Keratinocyte (primary cell): Measurements from ENCODE around the gene SULT1A3.
A peak's percentile ranks its signal among the peaks of the same experiment; 100 is the strongest.

Experiments used
- EZH2 ChIP-seq: IDR thresholded peaks from one replicate; pipeline ENCODE4 v1.6.1; 2012; ENCODE audit warnings: inconsistent platforms, mild to moderate bottlenecking, low read length, moderate library complexity
- TF ChIP-seq, protein P1 (sequence below), 3 experiments: IDR thresholded peaks in 1 of 3; conservative IDR thresholded peaks in 1 of 3; optimal IDR thresholded peaks in 1 of 3; 2 replicates in 2 of 3; 3 replicates in 1 of 3; pipeline versions ENCODE3 to v1.5.1; 2011; ENCODE audit warnings: low read length in 3 of 3, mild to moderate bottlenecking in 3 of 3, moderate library complexity in 2 of 3, control low read depth in 1 of 3, inconsistent platforms in 1 of 3; ENCODE audit not compliant: insufficient read depth in 2 of 3; ENCODE audit errors: extremely low read depth in 1 of 3

DNA sequence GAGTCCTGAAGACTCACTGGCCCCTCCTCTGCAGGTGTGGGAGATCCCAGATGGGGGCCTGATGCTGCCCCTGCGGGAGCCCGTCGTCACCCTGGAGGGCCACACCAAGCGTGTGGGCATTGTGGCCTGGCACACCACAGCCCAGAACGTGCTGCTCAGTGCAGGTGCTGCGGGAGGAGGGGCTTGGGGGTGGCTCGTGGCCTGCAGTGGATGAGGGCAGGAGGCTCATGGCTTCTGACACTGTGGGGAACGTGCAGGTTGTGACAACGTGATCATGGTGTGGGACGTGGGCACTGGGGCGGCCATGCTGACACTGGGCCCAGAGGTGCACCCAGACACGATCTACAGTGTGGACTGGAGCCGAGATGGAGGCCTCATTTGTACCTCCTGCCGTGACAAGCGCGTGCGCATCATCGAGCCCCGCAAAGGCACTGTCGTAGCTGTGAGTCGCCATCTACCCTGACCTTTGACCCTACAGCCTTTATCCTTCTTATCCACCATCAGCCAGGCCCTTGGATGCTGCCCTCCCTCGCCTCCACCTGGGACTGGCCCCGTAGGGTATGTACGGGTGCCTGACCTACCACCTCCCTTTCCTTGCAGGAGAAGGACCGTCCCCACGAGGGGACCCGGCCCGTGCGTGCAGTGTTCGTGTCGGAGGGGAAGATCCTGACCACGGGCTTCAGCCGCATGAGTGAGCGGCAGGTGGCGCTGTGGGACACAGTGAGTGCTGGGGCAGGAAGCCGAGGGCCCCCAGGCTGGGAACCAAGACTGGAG lies 12.1 kb upstream of the SULT1A3 start:
- TF ChIP-seq, protein P1, sequence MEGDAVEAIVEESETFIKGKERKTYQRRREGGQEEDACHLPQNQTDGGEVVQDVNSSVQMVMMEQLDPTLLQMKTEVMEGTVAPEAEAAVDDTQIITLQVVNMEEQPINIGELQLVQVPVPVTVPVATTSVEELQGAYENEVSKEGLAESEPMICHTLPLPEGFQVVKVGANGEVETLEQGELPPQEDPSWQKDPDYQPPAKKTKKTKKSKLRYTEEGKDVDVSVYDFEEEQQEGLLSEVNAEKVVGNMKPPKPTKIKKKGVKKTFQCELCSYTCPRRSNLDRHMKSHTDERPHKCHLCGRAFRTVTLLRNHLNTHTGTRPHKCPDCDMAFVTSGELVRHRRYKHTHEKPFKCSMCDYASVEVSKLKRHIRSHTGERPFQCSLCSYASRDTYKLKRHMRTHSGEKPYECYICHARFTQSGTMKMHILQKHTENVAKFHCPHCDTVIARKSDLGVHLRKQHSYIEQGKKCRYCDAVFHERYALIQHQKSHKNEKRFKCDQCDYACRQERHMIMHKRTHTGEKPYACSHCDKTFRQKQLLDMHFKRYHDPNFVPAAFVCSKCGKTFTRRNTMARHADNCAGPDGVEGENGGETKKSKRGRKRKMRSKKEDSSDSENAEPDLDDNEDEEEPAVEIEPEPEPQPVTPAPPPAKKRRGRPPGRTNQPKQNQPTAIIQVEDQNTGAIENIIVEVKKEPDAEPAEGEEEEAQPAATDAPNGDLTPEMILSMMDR (optimal IDR thresholded peaks at IDR 0.05 in 1 of 3, IDR thresholded peaks at IDR 0.05 in 1 of 3, conservative IDR thresholded peaks at IDR 0.05 in 1 of 3; ENCODE audit: extremely low read depth in 1 of 3, insufficient read depth in 2 of 3, low read length in 3 of 3): peak; percentile 79 to 93 (median 91)
- TF ChIP-seq EZH2: no peak
